Cardiac muscle cell (in vitro differentiated cells and primary cell): Measurements from ENCODE around the gene CCNA1. TPM values are rescaled to one million over a fixed set of nuclear protein-coding genes. Genes with fewer than 3 reads are reported as not detected.
A peak's percentile ranks its signal among the peaks of the same experiment; 100 is the strongest.

Experiments
- DNase-seq, 2 donors: peaks; one replicate each; pipeline versions ENCODE4 v3.0.0 to v3.0.0-alpha.2; 2010 to 2017; ENCODE audit warnings: low read depth in 1 of 2, low spot score in 1 of 2
- H3K27ac ChIP-seq: fragments of 200-600 bp; sonication (generic); 2 replicates; pipeline ENCODE4 v1.5.1; 2016
- H3K27me3 ChIP-seq: fragments of 200-600 bp; sonication (generic); 2 replicates; pipeline ENCODE4 v1.6.0; 2016; ENCODE audit warnings: control low read depth
- H3K36me3 ChIP-seq: fragments of 200-600 bp; sonication (generic); 2 replicates; pipeline ENCODE4 v1.5.1; 2016; ENCODE audit warnings: control low read depth
- H3K4me1 ChIP-seq: fragments of 200-600 bp; sonication (generic); 2 replicates; pipeline ENCODE4 v1.8.1; 2017; ENCODE audit warnings: low read depth, mild to moderate bottlenecking, mixed run types
- H3K4me3 ChIP-seq: fragments of 200-600 bp; sonication (generic); 2 replicates; pipeline ENCODE4 v1.5.1; 2016; ENCODE audit warnings: mild to moderate bottlenecking
- H3K9me3 ChIP-seq: fragments of 200-600 bp; sonication (generic); 2 replicates; pipeline ENCODE4 v1.5.1; 2017; ENCODE audit warnings: low read depth, mild to moderate bottlenecking, control low read depth
- CTCF ChIP-seq: IDR thresholded peaks from 2 replicates; pipeline ENCODE4 v1.5.1; 2012; ENCODE audit warnings: low read depth, mild to moderate bottlenecking, low read length
- polyA plus RNA-seq: library from polyadenylated mRNA; unstranded; fragments of >200 nt; fragmentation: Nextera tagmentation; extraction: Ambion mirVana; gene quantifications from 2 replicates; pipeline ENCODE4 v1.2.1, GENCODE V29; 2016
- total RNA-seq: library from RNA; depleted of rRNA; stranded (reverse); fragments of >200 nt; gene quantifications from 2 replicates; pipeline ENCODE4 v1.2.3, GENCODE V29; 2016

Gene CCNA1
- total and polyA plus RNA-seq, 2 experiments from 2014 or later, result 0.26 to 1.4 TPM

DNA sequence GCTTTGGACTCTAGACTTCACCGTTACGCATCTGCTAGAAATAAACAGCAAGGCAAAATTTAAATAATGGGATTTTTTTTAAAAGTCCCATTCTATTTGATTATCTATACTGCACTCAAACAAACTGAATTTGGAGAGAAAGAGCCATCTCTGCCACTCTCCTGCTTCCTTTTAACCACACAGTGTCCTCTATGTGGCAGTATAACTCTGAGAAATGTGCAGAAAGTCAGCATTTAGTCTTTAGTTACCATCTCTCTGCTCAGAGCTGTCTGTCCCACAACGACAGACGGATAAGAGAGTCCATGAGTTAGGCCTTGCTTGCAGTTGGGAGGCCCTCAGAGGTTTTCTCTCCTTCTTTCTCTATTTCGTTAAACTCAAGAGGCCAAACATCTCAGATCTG is 21.2 kb downstream of the CCNA1 start:
- peak; percentile 34 to 52 for DNase-seq
- Histone ChIP-seq H3K27ac (no peak overlapping the region), H3K9me3 (no peaks in the 10 kb centered on the region), H3K4me3 (no peak overlapping the region), H3K36me3 (no peaks in the 10 kb centered on the region), H3K27me3 (no peaks in the 10 kb centered on the region), H3K4me1 (no peaks in the 10 kb centered on the region)
- TF ChIP-seq CTCF, result peak; percentile 41

DNA sequence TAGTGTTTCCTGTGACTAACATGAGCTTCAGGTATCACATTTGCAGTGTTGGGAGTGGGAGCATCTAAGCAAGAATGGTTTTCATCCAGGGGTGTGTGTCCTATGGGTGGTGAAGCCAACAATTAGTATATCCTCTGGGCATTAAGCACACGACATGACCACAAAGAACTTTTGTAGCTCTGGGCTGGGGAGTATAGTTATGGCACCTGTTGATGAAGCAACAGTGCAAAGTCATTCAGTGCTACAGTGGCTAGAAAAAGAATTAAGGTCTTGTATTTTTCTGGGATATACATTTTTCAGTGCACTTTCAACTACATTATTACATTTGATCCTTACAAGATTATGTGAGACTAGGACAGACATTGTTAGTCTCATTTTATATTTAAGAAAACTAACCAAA is 21.8 kb downstream of the CCNA1 start:
- DNase-seq, result no peak
- no peaks in the 10 kb centered on the region for H3K9me3 ChIP-seq
- H3K27me3 ChIP-seq, result no peaks in the 10 kb centered on the region
- no peak overlapping the region for H3K27ac ChIP-seq
- no peak for TF ChIP-seq CTCF
- H3K4me1 ChIP-seq, result no peaks in the 10 kb centered on the region
- no peak overlapping the region for H3K4me3 ChIP-seq
- H3K36me3 ChIP-seq, result no peaks in the 10 kb centered on the region

- H3K36me3 ChIP-seq, result no peaks in the 10 kb centered on the region
- H3K4me3 ChIP-seq, result no peak overlapping the region
- H3K4me1 ChIP-seq, result no peaks in the 10 kb centered on the region
- H3K27me3 ChIP-seq, result no peaks in the 10 kb centered on the region
- TF ChIP-seq CTCF, result no peak
- no peak overlapping the region for H3K27ac ChIP-seq
- DNase-seq, result no peak
- no peaks in the 10 kb centered on the region for H3K9me3 ChIP-seq
Observed at GRCh38 chr13:36454987-36455386, 22.7 kb downstream of the CCNA1 start.

GRCh38 chr13:36456577-36456976 is 24.3 kb downstream of the CCNA1 start:
- no peak for TF ChIP-seq CTCF
- Histone ChIP-seq H3K4me3 (no peak overlapping the region), H3K27me3 (no peaks in the 10 kb centered on the region), H3K9me3 (no peaks in the 10 kb centered on the region), H3K4me1 (no peaks in the 10 kb centered on the region), H3K36me3 (no peaks in the 10 kb centered on the region), H3K27ac (no peak overlapping the region)
- DNase-seq, result no peak

- Histone ChIP-seq H3K4me1 (no peaks in the 10 kb centered on the region), H3K27me3 (no peaks in the 10 kb centered on the region), H3K36me3 (no peaks in the 10 kb centered on the region), H3K27ac (no peak overlapping the region), H3K4me3 (no peak overlapping the region), H3K9me3 (no peaks in the 10 kb centered on the region)
- TF ChIP-seq CTCF, result no peak
- no peak for DNase-seq
Observed at GRCh38 chr13:36461506-36461905, 29.2 kb downstream of the CCNA1 start.

DNA sequence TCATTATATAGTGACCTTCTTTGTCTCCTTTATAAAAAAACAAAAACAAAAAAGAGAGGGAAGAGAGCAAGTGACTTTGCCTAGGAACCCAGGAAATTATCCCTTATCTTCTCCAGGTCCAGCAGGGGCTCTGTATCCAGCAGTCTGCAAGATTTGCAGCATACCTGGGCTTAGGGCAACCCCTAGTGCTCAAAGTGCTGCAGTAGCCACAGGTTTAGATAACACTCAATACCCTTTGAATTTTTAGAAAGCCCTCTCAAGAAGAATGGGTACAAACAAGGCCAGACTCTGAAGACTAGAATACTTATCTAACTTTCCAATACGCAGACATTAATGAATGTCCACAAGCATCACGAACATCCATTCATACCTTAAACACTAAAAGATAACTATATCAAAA is 43.2 kb downstream of the CCNA1 start:
- peak; percentile 16 for TF ChIP-seq CTCF
- Histone ChIP-seq H3K4me3 (no peak overlapping the region), H3K9me3 (no peaks in the 10 kb centered on the region), H3K36me3 (no peaks in the 10 kb centered on the region), H3K27ac (no peak overlapping the region), H3K4me1 (no peaks in the 10 kb centered on the region), H3K27me3 (no peaks in the 10 kb centered on the region)
- DNase-seq, result peak in 1 of 2 donors; percentile 22
